ENCODE results near the gene TRAF6. TPM values are rescaled to one million over a fixed set of nuclear protein-coding genes. Genes with fewer than 3 reads are reported as not detected.

Gene TRAF6
- polyA plus RNA-seq, 2 of the 4 experiments (the other 2 are of a cell fraction): 4.6 to 9.6 TPM

- H3K4me1 ChIP-seq: no peaks in the 10 kb centered on the region
- no peak overlapping the region for H3K27ac ChIP-seq
- ChIA-PET CTCF (interaction anchor here (1.1 to 2.0 kb wide), 3 partner anchors 11 to 14 kb away, joined by 3 to 7 read pairs (median 5); no protein-coding TSS in a partner anchor), POLR2A (no interaction called here)
- H3K9me3 ChIP-seq: no peaks in the 10 kb centered on the region
- DNase-seq (ENCODE audit: low read depth in 1 of 2, low spot score in 1 of 2) (no peak), FAIRE-seq (no peak), ATAC-seq (no peak)
- 66% methylated on average over 3 of the region's 3 CpGs for WGBS (ENCODE audit: missing lambda C conversion rate)
- H3K4me2 ChIP-seq: no peak overlapping the region
- no peak overlapping the region for H3K4me3 ChIP-seq
- no peak for TF ChIP-seq FOXS1 (CRISPR knock-in tag; IDR thresholded peaks at IDR 0.05)
- no peak for TF ChIP-seq CEBPB (IDR thresholded peaks at IDR 0.05)
- no peak for TF ChIP-seq KDM5A (IDR thresholded peaks at IDR 0.05)
- TF ChIP-seq PHF8 (IDR thresholded peaks at IDR 0.05; ENCODE audit: borderline replicate concordance, low read depth): no peak
- TF ChIP-seq HOXA7 (CRISPR knock-in tag; IDR thresholded peaks at IDR 0.05): no peak
- TF ChIP-seq ZSCAN20 (CRISPR knock-in tag; IDR thresholded peaks at IDR 0.05): no peak
- no peak for TF ChIP-seq CHD2 (IDR thresholded peaks at IDR 0.05; ENCODE audit: low read length, partially characterized antibody)
- no peak for TF ChIP-seq RCOR1 (IDR thresholded peaks at IDR 0.05; ENCODE audit: low read depth, low read length)
These were observed 46.3 kb downstream of the TRAF6 start for GRCh38 chr11:36463781-36464180.

GRCh38 chr11:36462321-36462720 lies 47.8 kb downstream of the TRAF6 start:
- no peak for FAIRE-seq

GRCh38 chr11:36460220-36460619 lies 49.9 kb downstream of the TRAF6 start:
- 82% methylated on average over 10 of the region's 10 CpGs for WGBS (ENCODE audit: missing lambda C conversion rate)

More at GRCh38 chr11:36462321-36462720, 47.8 kb downstream of the TRAF6 start:
- CTCF ChIA-PET: interaction anchor here (1.0 to 3.8 kb wide), 2 partner anchors 16 to 86 kb away, joined by 3 to 19 read pairs; no protein-coding TSS in a partner anchor
- Histone ChIP-seq H3K27ac (no peak overlapping the region), H3K4me2 (no peak overlapping the region), H3K9me3 (no peaks in the 10 kb centered on the region), H3K4me1 (no peaks in the 10 kb centered on the region), H3K4me3 (no peak overlapping the region)
- DNase-seq (ENCODE audit: low read depth in 1 of 2, low spot score in 1 of 2) (no peak), ATAC-seq (no peak)
- TF ChIP-seq ZNF302 (CRISPR knock-in tag; IDR thresholded peaks at IDR 0.05) (no peak), HDAC2 (IDR thresholded peaks at IDR 0.05) (no peak), HEYL (CRISPR knock-in tag; IDR thresholded peaks at IDR 0.05) (no peak), KDM1A (IDR thresholded peaks at IDR 0.05; ENCODE audit: low read depth) (no peak), BHLHE40 (IDR thresholded peaks at IDR 0.05; ENCODE audit: low read depth, low read length) (no peak), CBX2 (IDR thresholded peaks at IDR 0.05; ENCODE audit: borderline replicate concordance, low read depth) (no peak), ESRRA (IDR thresholded peaks at IDR 0.05; ENCODE audit: borderline replicate concordance, low read length) (no peak), EHMT2 (IDR thresholded peaks at IDR 0.05; ENCODE audit: low read depth) (no peak), CEBPB (IDR thresholded peaks at IDR 0.05) (no peak), ZC3H11A (IDR thresholded peaks at IDR 0.05) (no peak), RCOR1 (IDR thresholded peaks at IDR 0.05; ENCODE audit: low read depth, low read length) (no peak), SMC3 (IDR thresholded peaks at IDR 0.05) (no peak), CHD2 (IDR thresholded peaks at IDR 0.05; ENCODE audit: low read length, partially characterized antibody) (no peak), FOSB (CRISPR knock-in tag; IDR thresholded peaks at IDR 0.05) (no peak), MAFK (IDR thresholded peaks at IDR 0.05; ENCODE audit: partially characterized antibody) (no peak)
- TF ChIP-seq, protein P1, sequence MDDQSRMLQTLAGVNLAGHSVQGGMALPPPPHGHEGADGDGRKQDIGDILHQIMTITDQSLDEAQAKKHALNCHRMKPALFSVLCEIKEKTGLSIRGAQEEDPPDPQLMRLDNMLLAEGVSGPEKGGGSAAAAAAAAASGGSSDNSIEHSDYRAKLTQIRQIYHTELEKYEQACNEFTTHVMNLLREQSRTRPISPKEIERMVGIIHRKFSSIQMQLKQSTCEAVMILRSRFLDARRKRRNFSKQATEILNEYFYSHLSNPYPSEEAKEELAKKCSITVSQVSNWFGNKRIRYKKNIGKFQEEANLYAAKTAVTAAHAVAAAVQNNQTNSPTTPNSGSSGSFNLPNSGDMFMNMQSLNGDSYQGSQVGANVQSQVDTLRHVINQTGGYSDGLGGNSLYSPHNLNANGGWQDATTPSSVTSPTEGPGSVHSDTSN (IDR thresholded peaks at IDR 0.05): no peak
- TF ChIP-seq, protein P2, sequence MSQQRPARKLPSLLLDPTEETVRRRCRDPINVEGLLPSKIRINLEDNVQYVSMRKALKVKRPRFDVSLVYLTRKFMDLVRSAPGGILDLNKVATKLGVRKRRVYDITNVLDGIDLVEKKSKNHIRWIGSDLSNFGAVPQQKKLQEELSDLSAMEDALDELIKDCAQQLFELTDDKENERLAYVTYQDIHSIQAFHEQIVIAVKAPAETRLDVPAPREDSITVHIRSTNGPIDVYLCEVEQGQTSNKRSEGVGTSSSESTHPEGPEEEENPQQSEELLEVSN (IDR thresholded peaks at IDR 0.05; ENCODE audit: borderline replicate concordance, low read depth): no peak
- POLR2A ChIA-PET: no interaction called here
- 97% methylated on average over 13 of the region's 15 CpGs for WGBS (ENCODE audit: missing lambda C conversion rate)

More at GRCh38 chr11:36460220-36460619, 49.9 kb downstream of the TRAF6 start:
- ATAC-seq (no peak), FAIRE-seq (no peak), DNase-seq (ENCODE audit: low read depth in 1 of 2, low spot score in 1 of 2) (no peak)
- CTCF ChIA-PET: interaction anchor here (1.2 to 3.8 kb wide), 2 partner anchors 18 to 33 kb away, joined by 3 to 19 read pairs; no protein-coding TSS in a partner anchor
- TF ChIP-seq KDM5A (IDR thresholded peaks at IDR 0.05) (no peak), ZNF302 (CRISPR knock-in tag; IDR thresholded peaks at IDR 0.05) (no peak), NPAS2 (CRISPR knock-in tag; IDR thresholded peaks at IDR 0.05; ENCODE audit: borderline replicate concordance) (no peak), MAZ (IDR thresholded peaks at IDR 0.05; ENCODE audit: borderline replicate concordance, low read depth, low read length) (no peak), CTCF (IDR thresholded peaks at IDR 0.05) (no peak)
- TF ChIP-seq, protein P3, sequence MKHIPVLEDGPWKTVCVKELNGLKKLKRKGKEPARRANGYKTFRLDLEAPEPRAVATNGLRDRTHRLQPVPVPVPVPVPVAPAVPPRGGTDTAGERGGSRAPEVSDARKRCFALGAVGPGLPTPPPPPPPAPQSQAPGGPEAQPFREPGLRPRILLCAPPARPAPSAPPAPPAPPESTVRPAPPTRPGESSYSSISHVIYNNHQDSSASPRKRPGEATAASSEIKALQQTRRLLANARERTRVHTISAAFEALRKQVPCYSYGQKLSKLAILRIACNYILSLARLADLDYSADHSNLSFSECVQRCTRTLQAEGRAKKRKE (CRISPR knock-in tag; IDR thresholded peaks at IDR 0.05; ENCODE audit: low read depth): no peak
- POLR2A ChIA-PET: no interaction called here
- H3K9me3 ChIP-seq: no peaks in the 10 kb centered on the region
- no peak overlapping the region for H3K4me2 ChIP-seq
- H3K4me1 ChIP-seq: peaks cover 11% of the 10 kb centered on the region
- no peak overlapping the region for H3K4me3 ChIP-seq
- no peak overlapping the region for H3K27ac ChIP-seq
